Activated naive CD4-positive, alpha-beta T cell treated with anti-CD3 and anti-CD28 coated beads, Interleukin-2, amount 10 ng/mL, durations not matched to agents 7 days and 5 days (primary cell): ENCODE results near the gene STIM1.

Experiments used
- CTCF ChIA-PET: fragments of 350-600 bp; sonication (Branson Sonifier 250); formaldehyde crosslinking; loops from one replicate; lab custom pipeline; 2021; ENCODE audit warnings: antibody characterized with exemption; lab: Charles Lee
- DNase-seq: peaks from one replicate; pipeline ENCODE4 v3.0.0-alpha.2; 2020
- H3K27ac Mint-ChIP-seq: one replicate; pipeline ENCODE4 v1.8.0; 2021; ENCODE audit warnings: mild to moderate bottlenecking, moderate library complexity, mixed read lengths
- H3K27me3 Mint-ChIP-seq: one replicate; pipeline ENCODE4 v1.8.0; 2021; ENCODE audit warnings: mild to moderate bottlenecking, mixed read lengths
- H3K36me3 Mint-ChIP-seq: one replicate; pipeline ENCODE4 v1.8.0; 2021; ENCODE audit warnings: mixed read lengths
- H3K4me1 Mint-ChIP-seq: one replicate; pipeline ENCODE4 v1.8.0; 2021; ENCODE audit warnings: mixed read lengths
- H3K4me3 Mint-ChIP-seq: one replicate; pipeline ENCODE4 v1.8.0; 2021; ENCODE audit warnings: mild to moderate bottlenecking, moderate library complexity, mixed read lengths
- H3K9me3 Mint-ChIP-seq: one replicate; pipeline ENCODE4 v1.8.0; 2021; ENCODE audit warnings: mixed read lengths

The STIM1 gene

DNA sequence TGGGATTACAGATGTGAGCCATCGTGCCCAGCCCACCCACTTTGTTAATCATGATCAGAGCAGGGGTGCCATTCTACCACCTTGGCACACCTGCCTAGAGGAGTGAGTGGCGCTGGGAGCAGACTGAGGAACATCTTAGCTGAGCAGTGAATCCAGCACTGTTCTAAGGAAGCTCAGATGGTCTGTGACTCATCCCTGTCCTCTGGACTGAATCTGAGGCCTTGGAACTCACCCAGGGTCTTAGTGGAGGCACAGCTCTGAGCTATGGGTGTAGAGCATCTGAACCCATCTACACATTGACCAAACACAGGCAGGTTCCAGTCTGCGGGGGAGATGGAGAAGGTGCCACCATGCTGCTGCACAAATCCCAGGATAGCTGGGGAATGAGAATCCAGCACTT, 32.2 kb upstream of the STIM1 start:
- no peak overlapping the region for H3K27ac Mint-ChIP-seq
- H3K4me3 Mint-ChIP-seq, result no peak overlapping the region

DNA sequence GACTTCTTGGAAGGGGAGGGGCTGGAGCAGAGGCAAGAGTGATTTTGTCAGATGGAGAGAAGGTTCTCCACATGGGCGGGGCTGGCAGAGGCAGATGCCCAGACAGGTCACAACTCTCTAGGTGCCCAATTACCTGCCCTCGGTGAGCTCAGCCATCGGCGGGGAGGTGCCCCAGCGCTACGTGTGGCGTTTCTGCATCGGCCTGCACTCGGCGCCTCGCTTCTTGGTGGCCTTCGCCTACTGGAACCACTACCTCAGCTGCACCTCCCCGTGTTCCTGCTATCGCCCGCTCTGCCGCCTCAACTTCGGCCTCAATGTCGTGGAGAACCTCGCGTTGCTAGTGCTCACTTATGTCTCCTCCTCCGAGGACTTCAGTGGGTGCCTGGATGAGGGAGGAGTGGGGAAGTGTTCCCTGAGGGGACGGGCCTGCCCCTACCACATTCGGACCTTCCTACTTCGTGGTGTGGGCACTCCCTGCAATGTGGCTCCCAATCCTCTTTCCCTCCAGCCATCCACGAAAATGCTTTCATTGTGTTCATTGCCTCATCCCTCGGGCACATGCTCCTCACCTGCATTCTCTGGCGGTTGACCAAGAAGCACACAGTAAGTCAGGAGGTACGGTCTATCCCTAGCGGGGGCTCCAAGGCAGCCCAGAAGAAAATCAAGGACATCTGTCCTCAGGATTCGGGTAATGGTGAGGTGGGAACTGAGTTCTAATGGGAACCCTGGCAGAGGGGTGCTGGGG, 31.5 kb upstream of the STIM1 start:
- Mint-ChIP-seq H3K9me3 (no peaks in the 10 kb centered on the region), H3K27me3 (no peaks in the 10 kb centered on the region), H3K4me3 (no peak overlapping the region), H3K36me3 (peaks cover 46% of the 10 kb centered on the region), H3K4me1 (peaks cover 32% of the 10 kb centered on the region), H3K27ac (no peak overlapping the region)
- CTCF ChIA-PET, result interaction anchor here (0.9 to 1.7 kb wide), 6 partner anchors 12 to 249 kb away, joined by 3 to 7 read pairs (median 4); partner anchors contain the start of genes RHOG and STIM1
- DNase-seq, result no peak

More for the DNA sequence above, 32.2 kb upstream of the STIM1 start:
- Mint-ChIP-seq H3K4me1 (peaks cover 32% of the 10 kb centered on the region), H3K36me3 (peaks cover 45% of the 10 kb centered on the region), H3K9me3 (no peaks in the 10 kb centered on the region), H3K27me3 (no peaks in the 10 kb centered on the region)
- DNase-seq, result no peak
- CTCF ChIA-PET, result interaction anchor here (0.9 to 1.7 kb wide), 5 partner anchors 13 to 250 kb away, joined by 3 to 7 read pairs (median 5); partner anchors contain the start of gene RHOG

DNA sequence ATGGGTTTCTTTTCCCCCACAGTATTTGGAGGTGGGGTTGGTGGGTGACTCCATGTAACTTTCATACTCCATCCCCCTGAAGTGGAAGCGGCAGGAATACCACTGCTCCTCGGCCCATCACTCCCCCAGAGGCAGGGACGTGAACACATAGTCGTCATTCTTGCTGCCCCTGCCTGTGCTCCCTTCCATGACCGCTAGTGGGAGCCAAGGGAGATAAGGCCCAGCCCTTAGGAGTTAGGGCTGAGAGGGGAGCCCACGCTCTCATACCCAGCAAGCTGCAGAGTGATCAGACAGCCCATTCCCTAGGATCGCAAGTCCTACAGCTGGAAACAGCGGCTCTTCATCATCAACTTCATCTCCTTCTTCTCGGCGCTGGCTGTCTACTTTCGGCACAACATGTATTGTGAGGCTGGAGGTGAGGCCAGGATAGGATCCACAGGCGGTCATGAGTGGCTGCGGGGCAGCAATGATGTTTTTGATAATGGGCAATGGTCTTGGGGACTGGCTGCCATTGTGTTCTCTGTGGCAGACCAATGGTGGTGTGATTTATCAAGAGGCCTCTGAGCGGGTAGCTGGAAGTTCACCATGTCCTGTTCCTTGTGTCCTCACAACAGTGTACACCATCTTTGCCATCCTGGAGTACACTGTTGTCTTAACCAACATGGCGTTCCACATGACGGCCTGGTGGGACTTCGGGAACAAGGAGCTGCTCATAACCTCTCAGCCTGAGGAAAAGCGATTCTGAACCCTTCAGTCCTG, 30.6 kb upstream of the STIM1 start:
- Mint-ChIP-seq H3K4me3 (no peak overlapping the region), H3K27me3 (no peaks in the 10 kb centered on the region), H3K36me3 (peaks cover 47% of the 10 kb centered on the region), H3K27ac (peak overlapping the region; percentile 24), H3K9me3 (no peaks in the 10 kb centered on the region), H3K4me1 (peaks cover 32% of the 10 kb centered on the region)
- CTCF ChIA-PET, result interaction anchor here (0.5 to 2.3 kb wide), 15 partner anchors 8 to 293 kb away, joined by 3 to 11 read pairs (median 4); partner anchors contain the start of gene STIM1
- peak; percentile 87 for DNase-seq

DNA sequence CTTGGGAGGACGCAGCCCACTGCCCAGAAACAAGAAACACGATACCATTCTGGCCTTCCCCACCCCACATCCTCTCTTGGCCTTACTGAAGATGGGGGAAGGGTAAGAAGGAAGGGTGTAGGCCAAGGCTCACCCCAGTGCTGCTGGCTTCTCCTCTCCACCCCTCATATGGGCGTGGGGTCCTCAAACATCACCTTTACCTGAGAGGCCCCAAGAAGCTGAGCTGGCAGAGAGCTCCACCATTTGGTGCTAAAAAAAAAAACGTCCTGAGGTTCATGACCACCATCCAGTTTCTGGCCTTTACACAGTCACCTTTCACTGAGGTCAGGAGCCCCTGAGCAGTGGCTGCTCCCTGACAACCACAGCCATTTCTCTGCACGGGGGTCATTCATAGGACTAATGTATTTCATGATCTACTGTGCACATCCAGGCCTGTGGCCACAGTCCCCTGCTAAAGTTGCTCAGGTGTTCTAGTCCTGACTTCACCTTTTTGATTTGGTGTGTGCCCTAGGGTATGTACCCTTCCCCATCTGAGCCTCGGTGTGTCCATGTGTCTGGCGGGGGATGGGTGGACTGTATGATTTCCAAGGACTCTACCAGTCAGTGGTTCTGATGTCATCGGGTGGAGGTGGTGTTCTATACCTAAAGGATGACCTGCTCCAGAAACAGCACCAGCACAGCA, 29.9 kb upstream of the STIM1 start:
- CTCF ChIA-PET, result interaction anchor here (0.5 to 2.3 kb wide), 16 partner anchors 7 to 293 kb away, joined by 3 to 11 read pairs (median 4); partner anchors contain the start of genes PGAP2 and STIM1
- H3K36me3 Mint-ChIP-seq, result peaks cover 53% of the 10 kb centered on the region
- H3K27me3 Mint-ChIP-seq, result no peaks in the 10 kb centered on the region
- peaks cover 33% of the 10 kb centered on the region for H3K4me1 Mint-ChIP-seq
- DNase-seq, result no peak
- H3K4me3 Mint-ChIP-seq, result no peak overlapping the region
- H3K27ac Mint-ChIP-seq, result peak overlapping the region; percentile 76
- no peaks in the 10 kb centered on the region for H3K9me3 Mint-ChIP-seq

DNA sequence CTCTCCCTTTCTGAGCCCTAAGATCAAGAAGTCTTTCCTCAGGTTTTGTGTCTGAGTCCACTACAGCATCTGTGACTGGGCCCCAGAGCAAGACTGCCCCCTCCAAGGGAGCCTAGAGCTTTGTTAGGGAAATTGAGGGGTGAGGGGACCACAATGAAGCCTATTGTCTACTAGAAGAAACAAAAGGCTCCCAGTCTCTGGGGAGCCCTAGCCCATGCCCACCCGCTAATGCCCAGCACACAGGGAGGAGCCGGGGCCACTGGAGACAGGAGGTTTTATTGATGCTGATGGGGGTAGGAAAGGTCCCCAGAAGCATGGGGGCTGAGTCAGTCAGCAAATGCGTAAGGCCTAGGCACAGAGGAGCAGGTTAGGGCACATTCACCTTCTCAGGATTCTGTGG, 28.7 kb upstream of the STIM1 start:
- H3K36me3 Mint-ChIP-seq, result peaks cover 64% of the 10 kb centered on the region
- CTCF ChIA-PET, result interaction anchor here (1.7 to 2.3 kb wide), 4 partner anchors 9 to 246 kb away, joined by 4 to 11 read pairs (median 6); partner anchors contain the start of gene PGAP2
- no peaks in the 10 kb centered on the region for H3K27me3 Mint-ChIP-seq
- H3K9me3 Mint-ChIP-seq, result no peaks in the 10 kb centered on the region
- DNase-seq, result no peak
- H3K27ac Mint-ChIP-seq, result peak overlapping the region; percentile 76
- H3K4me1 Mint-ChIP-seq, result peaks cover 44% of the 10 kb centered on the region
- H3K4me3 Mint-ChIP-seq, result no peak overlapping the region

DNA sequence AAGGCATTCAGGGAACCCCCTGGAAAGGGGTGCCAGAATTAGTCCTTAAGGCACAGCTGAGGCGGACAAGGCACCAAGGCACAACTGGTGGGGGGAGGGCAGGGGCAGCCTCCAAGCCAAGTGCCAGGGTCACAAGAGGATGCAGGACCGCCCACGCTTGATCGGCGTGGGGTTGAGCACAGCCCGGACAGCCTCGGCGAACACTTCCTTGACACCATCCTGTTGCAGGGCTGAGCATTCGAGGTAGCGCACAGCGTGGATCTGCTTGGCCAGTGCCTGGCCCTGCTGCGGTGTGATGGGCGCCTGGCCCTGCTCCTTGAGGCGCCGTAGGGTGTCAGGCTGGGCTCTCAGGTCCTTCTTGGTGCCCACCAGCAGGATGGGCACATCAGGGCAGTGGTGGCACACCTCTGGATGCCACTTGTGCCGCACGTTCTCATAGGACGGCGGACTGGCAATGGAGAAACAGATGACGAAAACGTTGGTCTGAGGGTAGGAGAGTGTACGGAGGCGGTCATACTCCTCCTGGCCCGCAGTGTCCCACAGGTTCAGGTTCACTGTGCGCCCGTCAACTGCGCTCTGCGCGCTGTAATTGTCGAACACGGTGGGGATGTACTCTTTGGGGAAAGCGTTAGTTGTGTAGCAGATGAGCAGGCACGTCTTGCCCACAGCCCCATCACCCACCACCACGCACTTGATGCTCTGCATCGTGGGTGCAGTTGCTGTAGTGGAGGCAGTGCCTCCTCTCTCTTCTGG, 27.9 kb upstream of the STIM1 start:
- no peak for DNase-seq
- Mint-ChIP-seq H3K36me3 (peaks cover 69% of the 10 kb centered on the region), H3K4me1 (peaks cover 51% of the 10 kb centered on the region), H3K27me3 (no peaks in the 10 kb centered on the region), H3K4me3 (no peak overlapping the region), H3K27ac (no peak overlapping the region), H3K9me3 (no peaks in the 10 kb centered on the region)
- CTCF ChIA-PET, result interaction anchor here (1.2 to 1.8 kb wide), 4 partner anchors 14 to 245 kb away, joined by 3 to 6 read pairs (median 4); partner anchors contain the start of gene PGAP2

DNA sequence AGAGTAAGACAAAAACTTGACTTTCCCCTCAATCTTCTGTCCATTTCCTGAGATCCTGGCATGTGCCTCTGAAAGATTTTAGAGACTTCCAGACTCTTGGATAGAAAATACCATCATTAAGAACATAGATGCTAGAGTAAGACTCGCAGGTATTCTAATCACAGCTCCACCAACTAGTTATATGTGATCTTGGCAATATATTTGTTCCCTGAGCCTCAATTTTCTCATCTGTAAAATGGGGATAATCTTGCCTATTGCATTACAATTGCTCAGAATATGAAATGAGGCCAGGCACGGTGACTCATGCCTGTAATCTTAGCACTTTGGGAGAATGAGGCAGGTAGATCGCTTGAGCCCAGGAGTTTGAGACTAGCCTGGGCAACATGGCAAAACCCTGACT, 25.4 kb upstream of the STIM1 start:
- H3K36me3 Mint-ChIP-seq, result peaks cover 78% of the 10 kb centered on the region
- H3K27me3 Mint-ChIP-seq, result no peaks in the 10 kb centered on the region
- no peak overlapping the region for H3K4me3 Mint-ChIP-seq
- peaks cover 64% of the 10 kb centered on the region for H3K4me1 Mint-ChIP-seq
- no peak overlapping the region for H3K27ac Mint-ChIP-seq
- CTCF ChIA-PET, result interaction anchor here (1.3 kb wide), 1 partner anchor 242 kb away, joined by 3 read pairs; no protein-coding TSS in a partner anchor
- DNase-seq, result no peak
- H3K9me3 Mint-ChIP-seq, result no peaks in the 10 kb centered on the region

DNA sequence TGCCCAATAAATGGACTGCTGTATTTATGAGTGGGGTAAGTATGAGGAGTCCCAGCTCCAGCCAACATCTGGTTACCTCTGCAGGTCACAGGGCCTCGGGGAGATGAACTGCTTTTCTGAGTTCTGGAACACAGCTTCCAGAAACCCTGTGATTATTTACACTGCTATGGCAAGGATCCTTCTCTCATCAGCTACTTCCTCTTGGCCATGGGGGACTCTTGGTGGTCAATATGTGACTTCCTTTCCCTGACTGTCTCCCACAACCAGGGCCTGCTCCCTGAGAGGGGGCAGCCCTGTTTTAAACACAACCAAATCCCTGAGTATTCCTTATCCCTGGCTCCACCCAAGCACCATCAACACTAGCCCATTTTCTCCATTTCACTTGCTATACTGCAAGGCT, 24.7 kb upstream of the STIM1 start:
- Mint-ChIP-seq H3K27ac (peak overlapping the region; percentile 73), H3K36me3 (peaks cover 78% of the 10 kb centered on the region), H3K4me3 (no peak overlapping the region), H3K27me3 (no peaks in the 10 kb centered on the region), H3K4me1 (peaks cover 64% of the 10 kb centered on the region), H3K9me3 (no peaks in the 10 kb centered on the region)
- DNase-seq, result no peak
- CTCF ChIA-PET, result interaction anchor here (1.0 to 3.2 kb wide), 4 partner anchors 10 to 241 kb away, joined by 3 to 14 read pairs (median 4); partner anchors contain the start of gene RHOG

DNA sequence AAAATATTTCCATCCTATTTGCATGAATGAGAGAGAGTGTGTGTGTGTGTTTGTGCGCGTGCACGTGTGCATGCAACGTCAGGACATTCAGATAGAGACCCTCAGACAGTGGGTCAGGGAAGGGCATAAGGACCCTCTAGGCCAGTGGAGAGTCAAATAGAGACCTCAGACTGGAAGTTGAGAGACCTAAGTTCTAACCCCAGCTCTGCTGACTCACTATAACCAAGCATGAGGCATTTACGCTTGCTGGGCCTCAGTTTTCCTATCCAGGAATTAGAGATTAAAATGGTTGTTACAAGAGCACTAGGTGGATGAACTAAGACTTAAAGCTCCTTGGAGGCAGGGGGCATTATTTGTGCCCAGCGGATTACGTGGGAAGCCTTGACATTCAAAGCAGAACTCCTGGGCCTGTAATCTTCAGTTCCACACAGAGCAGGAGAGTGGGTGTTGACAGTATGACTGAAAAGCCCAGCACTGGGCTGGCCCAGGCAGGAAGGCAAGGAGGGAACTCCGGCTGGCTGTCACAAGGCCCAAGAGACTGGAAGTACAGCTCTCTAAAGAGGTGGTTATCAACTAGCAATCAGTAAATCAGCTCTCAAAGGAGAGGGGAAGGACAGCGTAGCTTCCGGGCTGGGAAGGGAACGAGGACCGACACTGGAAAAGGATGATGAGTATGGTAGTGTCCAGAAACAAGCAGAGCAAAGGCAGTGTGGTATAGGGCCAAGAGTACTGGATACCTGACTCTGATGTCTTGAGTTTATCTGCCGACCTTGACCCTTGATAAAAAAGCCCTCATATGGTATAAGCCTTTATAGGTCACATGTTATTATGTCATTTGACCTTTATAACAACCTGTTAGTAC, 23.9 kb upstream of the STIM1 start:
- no peaks in the 10 kb centered on the region for H3K9me3 Mint-ChIP-seq
- H3K36me3 Mint-ChIP-seq, result peaks cover 71% of the 10 kb centered on the region
- H3K4me3 Mint-ChIP-seq, result no peak overlapping the region
- peaks cover 63% of the 10 kb centered on the region for H3K4me1 Mint-ChIP-seq
- H3K27me3 Mint-ChIP-seq, result no peaks in the 10 kb centered on the region
- CTCF ChIA-PET, result interaction anchor here (1.0 to 3.2 kb wide), 6 partner anchors 9 to 249 kb away, joined by 3 to 14 read pairs (median 3); partner anchors contain the start of gene RHOG
- no peak for DNase-seq
- peak overlapping the region; percentile 64 for H3K27ac Mint-ChIP-seq

DNA sequence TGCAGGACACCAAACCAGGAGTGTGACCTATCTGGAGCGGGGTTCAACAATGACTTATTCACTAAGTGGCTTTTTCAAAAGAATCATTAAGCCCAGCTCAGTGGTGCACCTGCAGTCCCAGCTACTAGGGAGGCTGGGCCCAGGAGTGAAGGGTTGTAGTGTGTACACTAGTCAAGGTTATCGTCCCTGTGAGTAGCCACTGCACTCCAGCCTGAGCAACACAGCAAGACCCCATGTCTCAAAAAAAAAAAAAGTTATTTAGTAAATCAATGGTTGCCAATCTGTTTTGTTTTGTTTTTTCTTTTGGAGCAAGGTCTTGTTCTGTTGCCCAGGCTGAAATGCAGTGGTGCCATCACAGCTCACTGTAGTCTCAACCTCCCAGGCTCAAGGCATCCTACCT, 22.6 kb upstream of the STIM1 start:
- no peak overlapping the region for H3K4me3 Mint-ChIP-seq
- peak overlapping the region; percentile 64 for H3K27ac Mint-ChIP-seq
- no peak for DNase-seq
- H3K27me3 Mint-ChIP-seq, result no peaks in the 10 kb centered on the region
- H3K9me3 Mint-ChIP-seq, result no peaks in the 10 kb centered on the region
- H3K4me1 Mint-ChIP-seq, result peaks cover 69% of the 10 kb centered on the region
- CTCF ChIA-PET, result interaction anchor here (0.9 to 3.2 kb wide), 4 partner anchors 8 to 240 kb away, joined by 3 to 14 read pairs (median 6); no protein-coding TSS in a partner anchor
- peaks cover 63% of the 10 kb centered on the region for H3K36me3 Mint-ChIP-seq

DNA sequence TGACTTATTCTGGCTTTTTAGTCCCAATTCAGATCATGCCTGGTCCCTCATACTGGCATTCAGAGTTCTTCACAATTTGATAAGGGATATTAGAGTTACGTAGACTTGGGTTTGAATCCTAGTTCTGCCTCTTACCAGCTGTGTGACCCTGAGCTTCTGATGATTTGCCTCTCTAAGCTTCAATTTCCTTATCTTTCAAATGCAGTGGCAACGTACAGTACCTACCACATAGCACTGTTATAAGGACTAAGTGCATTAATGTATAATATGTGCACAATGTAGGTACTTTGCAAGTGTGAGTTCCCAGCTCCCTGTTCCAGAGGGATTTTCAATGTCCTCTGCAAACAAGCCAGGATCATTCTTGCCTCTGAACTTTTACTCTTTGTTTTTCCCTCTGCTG, 22.0 kb upstream of the STIM1 start:
- no peak overlapping the region for H3K4me3 Mint-ChIP-seq
- H3K36me3 Mint-ChIP-seq, result peaks cover 63% of the 10 kb centered on the region
- H3K27me3 Mint-ChIP-seq, result no peaks in the 10 kb centered on the region
- no peaks in the 10 kb centered on the region for H3K9me3 Mint-ChIP-seq
- DNase-seq, result no peak
- H3K4me1 Mint-ChIP-seq, result peaks cover 74% of the 10 kb centered on the region
- CTCF ChIA-PET, result interaction anchor here (0.9 to 3.2 kb wide), 5 partner anchors 8 to 239 kb away, joined by 3 to 14 read pairs (median 3); no protein-coding TSS in a partner anchor
- H3K27ac Mint-ChIP-seq, result peak overlapping the region; percentile 64

DNA sequence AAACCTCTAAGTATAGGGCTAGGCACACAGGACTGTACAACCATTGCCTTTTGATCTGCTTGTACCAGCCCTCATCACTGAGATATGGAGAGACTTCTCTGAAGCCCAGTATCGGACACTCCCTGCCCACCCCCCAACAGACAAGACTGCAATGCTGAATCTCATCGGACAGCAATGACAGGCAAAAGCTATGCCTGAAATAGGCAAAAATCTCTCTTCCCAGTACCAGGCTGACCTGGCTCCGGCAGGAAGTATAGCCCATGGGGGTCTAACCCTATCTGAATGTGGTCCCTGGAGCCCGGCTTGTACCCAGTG, 21.2 kb upstream of the STIM1 start:
- no peak for DNase-seq
- Mint-ChIP-seq H3K27ac (peak overlapping the region; percentile 74), H3K36me3 (peaks cover 70% of the 10 kb centered on the region), H3K9me3 (no peaks in the 10 kb centered on the region), H3K27me3 (no peaks in the 10 kb centered on the region), H3K4me3 (peak overlapping the region; percentile 88), H3K4me1 (peaks cover 81% of the 10 kb centered on the region)
- CTCF ChIA-PET, result interaction anchor here (0.6 to 12.4 kb wide), 4 partner anchors 9 to 238 kb away, joined by 3 to 179 read pairs (median 6); partner anchors contain the start of gene STIM1
